GM12872 (cell line): ENCODE data around the gene GEN1.

Source experiments
- CTCF ChIP-seq: IDR thresholded peaks from 3 replicates; pipeline ENCODE4 v1.5.1; 2011; ENCODE audit warnings: low read depth, mild to moderate bottlenecking, low read length, moderate library complexity; ENCODE audit not compliant: insufficient read depth

Gene GEN1

DNA sequence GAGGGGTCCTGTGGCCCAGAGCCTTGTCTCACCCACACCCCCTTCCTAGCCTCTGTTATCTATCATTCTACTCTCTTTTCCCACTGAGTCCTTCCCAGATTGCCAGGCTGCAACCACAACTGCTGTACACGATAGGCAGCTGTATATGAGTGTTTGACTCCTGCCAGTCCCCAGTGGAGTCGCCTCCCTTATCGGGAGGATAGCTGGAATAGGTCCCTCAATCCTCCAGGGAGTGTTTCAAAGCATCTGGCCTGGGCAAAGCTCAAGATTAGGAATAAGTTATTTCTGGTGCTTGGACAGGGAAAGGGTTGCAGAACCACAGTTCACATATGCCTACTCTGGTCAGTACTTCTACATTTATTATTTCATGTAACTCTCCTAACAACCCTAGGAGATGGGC is 67.1 kb downstream of the GEN1 start:
- no peak for TF ChIP-seq CTCF

- TF ChIP-seq CTCF = no peak
These were observed 67.9 kb downstream of the GEN1 start for GRCh38 chr2:17821535-17822444.

DNA sequence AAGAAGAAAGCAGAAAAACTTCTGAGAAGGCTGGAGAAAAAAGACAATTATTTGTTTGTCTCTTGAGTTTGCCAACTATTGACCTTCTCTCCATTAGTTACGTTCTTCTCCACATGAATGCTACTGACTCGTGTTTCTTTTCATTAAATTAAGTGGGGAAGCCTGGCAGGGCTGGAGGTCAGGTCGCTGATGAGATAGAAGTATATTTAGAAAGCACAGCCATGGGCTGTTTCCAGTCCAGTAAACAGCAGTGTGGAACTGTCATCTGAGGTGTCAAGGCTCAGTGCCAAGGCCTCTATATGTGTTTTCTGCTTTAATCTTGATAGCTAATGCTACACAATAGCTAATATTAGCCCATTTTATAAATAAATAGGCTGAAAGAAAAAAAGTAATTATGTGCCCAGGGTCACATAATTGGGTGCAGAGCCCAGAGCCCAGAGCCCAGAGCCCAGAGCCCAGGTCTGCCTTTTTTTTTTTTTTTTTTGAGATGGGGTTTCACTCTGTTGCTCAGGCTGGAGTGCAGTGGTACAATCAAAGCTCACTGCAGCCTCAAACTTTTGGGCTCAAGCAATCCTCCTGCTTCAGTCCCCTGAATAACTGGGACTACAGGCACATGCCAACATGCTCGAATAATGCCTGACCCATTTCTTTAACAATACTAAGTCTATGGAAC is 68.6 kb downstream of the GEN1 start:
- no peak for TF ChIP-seq CTCF

DNA sequence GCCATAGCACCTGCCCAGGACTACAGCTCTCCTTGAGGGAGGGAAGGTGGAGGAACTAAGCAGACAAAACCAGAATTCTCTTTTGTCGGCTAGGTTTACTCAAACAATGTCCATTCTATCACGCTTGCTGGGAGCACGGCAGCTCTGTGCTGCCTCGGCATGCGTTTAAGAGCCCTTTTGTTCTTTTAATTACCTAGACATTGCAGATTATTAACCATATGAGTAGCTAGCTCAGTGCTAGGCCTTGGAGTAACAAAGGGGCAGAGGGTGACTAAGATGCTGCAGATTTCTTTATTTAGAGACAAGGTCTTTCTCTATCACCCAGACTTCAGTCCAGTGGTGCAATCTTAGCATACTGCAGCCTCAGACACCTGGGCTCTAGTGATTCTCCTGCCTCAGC is 73.4 kb downstream of the GEN1 start:
- TF ChIP-seq CTCF = no peak

DNA sequence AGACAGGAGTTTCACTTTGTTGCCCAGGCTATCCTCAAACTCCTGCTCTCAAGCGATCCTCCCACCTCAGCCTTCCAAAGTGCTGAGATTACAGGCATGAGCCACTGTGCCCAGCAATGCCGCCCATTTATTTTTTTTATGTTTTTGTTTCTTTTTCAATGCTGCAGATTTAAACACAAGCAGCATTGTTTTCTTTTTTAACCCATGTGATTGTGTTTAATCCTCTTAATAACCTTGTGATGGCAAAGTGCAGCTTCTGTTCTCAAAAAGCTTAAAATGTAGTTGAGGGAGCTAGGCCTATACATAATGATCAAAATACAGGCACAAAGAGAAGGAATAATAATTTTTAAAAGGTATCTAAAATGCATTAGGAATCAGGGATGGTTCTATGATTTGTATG is 73.8 kb downstream of the GEN1 start:
- no peak for TF ChIP-seq CTCF

- TF ChIP-seq CTCF = peak; percentile 91
These were observed 76.4 kb downstream of the GEN1 start for GRCh38 chr2:17830053-17831034.

- no peak for TF ChIP-seq CTCF
These were observed 81.6 kb downstream of the GEN1 start for GRCh38 chr2:17835516-17835915.
